ENCODE data around the gene CGRRF1. TPM values are rescaled to one million over a fixed set of nuclear protein-coding genes. Genes with fewer than 3 reads are reported as not detected.

The CGRRF1 gene
- total and polyA plus RNA-seq, 2 of the 13 experiments (the other 11 are each of a cell fraction or from before 2014, with no cell fraction given), result 16.8 to 18.2 TPM

- TF ChIP-seq, protein P1, sequence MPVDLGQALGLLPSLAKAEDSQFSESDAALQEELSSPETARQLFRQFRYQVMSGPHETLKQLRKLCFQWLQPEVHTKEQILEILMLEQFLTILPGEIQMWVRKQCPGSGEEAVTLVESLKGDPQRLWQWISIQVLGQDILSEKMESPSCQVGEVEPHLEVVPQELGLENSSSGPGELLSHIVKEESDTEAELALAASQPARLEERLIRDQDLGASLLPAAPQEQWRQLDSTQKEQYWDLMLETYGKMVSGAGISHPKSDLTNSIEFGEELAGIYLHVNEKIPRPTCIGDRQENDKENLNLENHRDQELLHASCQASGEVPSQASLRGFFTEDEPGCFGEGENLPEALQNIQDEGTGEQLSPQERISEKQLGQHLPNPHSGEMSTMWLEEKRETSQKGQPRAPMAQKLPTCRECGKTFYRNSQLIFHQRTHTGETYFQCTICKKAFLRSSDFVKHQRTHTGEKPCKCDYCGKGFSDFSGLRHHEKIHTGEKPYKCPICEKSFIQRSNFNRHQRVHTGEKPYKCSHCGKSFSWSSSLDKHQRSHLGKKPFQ (CRISPR knock-in tag; IDR thresholded peaks at IDR 0.05; ENCODE audit: insufficient replicate concordance), result no peak
These were observed 71.2 kb downstream of the CGRRF1 start (continued) for GRCh38 chr14:54580933-54581332.

- H3K27me3 ChIP-seq (ENCODE audit: control insufficient read depth in 1 of 2, insufficient read depth in 2 of 2, low read length in 2 of 2), result no peaks in the 10 kb centered on the region
- no peak overlapping the region for H2AFZ ChIP-seq (ENCODE audit: low read length)
- no peak overlapping the region for H3K27ac ChIP-seq (ENCODE audit: extremely low read length, insufficient read depth, low read length)
- H3K4me3 ChIP-seq (replicated peaks in 1 of 3; ENCODE audit: insufficient read depth in 1 of 3, low read depth in 2 of 3, low read length in 3 of 3), result no peak overlapping the region
- H4K20me1 ChIP-seq (ENCODE audit: insufficient read depth, low read length), result peaks cover 53% of the 10 kb centered on the region
- ChIA-PET CTCF (ENCODE audit: low intra/inter-chr PET ratio, low total read pairs) (no interaction called here), POLR2A (interaction anchor here (1.6 to 1.7 kb wide), 2 partner anchors 9 to 17 kb away, joined by 4 read pairs; no protein-coding TSS in a partner anchor)
- peaks cover 41% of the 10 kb centered on the region for H3K4me1 ChIP-seq (ENCODE audit: insufficient read depth, low read length)
- 98% methylated on average over 7 of the region's 7 CpGs for WGBS (ENCODE audit: low lambda C conversion rate)
- BruUV-seq (replicated peaks), result no TSS peak
- FAIRE-seq (no peak), ATAC-seq (no peak), DNase-seq (ENCODE audit: low spot score) (no peak)
- intact Hi-C loops (cut with micrococcal nuclease; ENCODE audit: unreplicated experiment), result no loop called here
- H3K36me3 ChIP-seq (replicated peaks in 1 of 2; ENCODE audit: control insufficient read depth in 1 of 2, insufficient read depth in 2 of 2, low read length in 2 of 2), result peaks cover 5 to 25% of the 10 kb centered on the region in 2 experiments; a peak in 4 of 5 replicates
- in situ Hi-C loops (cut with HindIII; ENCODE audit: extremely low pct_ligation_motif_present, low pct_unique_long_range_greater_than_20kb), result no loop called here
- no peak overlapping the region for H3K9ac ChIP-seq (ENCODE audit: insufficient read depth, low read depth, low read length)
- H3K79me2 ChIP-seq (ENCODE audit: insufficient read depth, low read length), result peaks cover 83% of the 10 kb centered on the region
- H3K4me2 ChIP-seq (ENCODE audit: low read depth, low read length), result no peak overlapping the region
- no peaks in the 10 kb centered on the region for H3K9me3 ChIP-seq (ENCODE audit: low read length)
- TF ChIP-seq NR2C2 (CRISPR knock-in tag; IDR thresholded peaks at IDR 0.05; ENCODE audit: borderline replicate concordance), result no peak
- TF ChIP-seq MED13 (CRISPR knock-in tag; IDR thresholded peaks at IDR 0.05), result no peak
- TF ChIP-seq, protein P2, sequence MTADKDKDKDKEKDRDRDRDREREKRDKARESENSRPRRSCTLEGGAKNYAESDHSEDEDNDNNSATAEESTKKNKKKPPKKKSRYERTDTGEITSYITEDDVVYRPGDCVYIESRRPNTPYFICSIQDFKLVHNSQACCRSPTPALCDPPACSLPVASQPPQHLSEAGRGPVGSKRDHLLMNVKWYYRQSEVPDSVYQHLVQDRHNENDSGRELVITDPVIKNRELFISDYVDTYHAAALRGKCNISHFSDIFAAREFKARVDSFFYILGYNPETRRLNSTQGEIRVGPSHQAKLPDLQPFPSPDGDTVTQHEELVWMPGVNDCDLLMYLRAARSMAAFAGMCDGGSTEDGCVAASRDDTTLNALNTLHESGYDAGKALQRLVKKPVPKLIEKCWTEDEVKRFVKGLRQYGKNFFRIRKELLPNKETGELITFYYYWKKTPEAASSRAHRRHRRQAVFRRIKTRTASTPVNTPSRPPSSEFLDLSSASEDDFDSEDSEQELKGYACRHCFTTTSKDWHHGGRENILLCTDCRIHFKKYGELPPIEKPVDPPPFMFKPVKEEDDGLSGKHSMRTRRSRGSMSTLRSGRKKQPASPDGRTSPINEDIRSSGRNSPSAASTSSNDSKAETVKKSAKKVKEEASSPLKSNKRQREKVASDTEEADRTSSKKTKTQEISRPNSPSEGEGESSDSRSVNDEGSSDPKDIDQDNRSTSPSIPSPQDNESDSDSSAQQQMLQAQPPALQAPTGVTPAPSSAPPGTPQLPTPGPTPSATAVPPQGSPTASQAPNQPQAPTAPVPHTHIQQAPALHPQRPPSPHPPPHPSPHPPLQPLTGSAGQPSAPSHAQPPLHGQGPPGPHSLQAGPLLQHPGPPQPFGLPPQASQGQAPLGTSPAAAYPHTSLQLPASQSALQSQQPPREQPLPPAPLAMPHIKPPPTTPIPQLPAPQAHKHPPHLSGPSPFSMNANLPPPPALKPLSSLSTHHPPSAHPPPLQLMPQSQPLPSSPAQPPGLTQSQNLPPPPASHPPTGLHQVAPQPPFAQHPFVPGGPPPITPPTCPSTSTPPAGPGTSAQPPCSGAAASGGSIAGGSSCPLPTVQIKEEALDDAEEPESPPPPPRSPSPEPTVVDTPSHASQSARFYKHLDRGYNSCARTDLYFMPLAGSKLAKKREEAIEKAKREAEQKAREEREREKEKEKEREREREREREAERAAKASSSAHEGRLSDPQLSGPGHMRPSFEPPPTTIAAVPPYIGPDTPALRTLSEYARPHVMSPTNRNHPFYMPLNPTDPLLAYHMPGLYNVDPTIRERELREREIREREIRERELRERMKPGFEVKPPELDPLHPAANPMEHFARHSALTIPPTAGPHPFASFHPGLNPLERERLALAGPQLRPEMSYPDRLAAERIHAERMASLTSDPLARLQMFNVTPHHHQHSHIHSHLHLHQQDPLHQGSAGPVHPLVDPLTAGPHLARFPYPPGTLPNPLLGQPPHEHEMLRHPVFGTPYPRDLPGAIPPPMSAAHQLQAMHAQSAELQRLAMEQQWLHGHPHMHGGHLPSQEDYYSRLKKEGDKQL (CRISPR knock-in tag; IDR thresholded peaks at IDR 0.05; ENCODE audit: low read depth), result no peak
- no peak for TF ChIP-seq ZNF180 (CRISPR knock-in tag; IDR thresholded peaks at IDR 0.05; ENCODE audit: borderline replicate concordance, low read depth)
- no peak for TF ChIP-seq SP4 (CRISPR knock-in tag; IDR thresholded peaks at IDR 0.05)
- no peak for TF ChIP-seq HOXA7 (CRISPR knock-in tag; IDR thresholded peaks at IDR 0.05)
- no peak for TF ChIP-seq ZNF672 (CRISPR knock-in tag; IDR thresholded peaks at IDR 0.05)
- no peak for TF ChIP-seq MYC (CRISPR knock-in tag; IDR thresholded peaks at IDR 0.05; ENCODE audit: borderline replicate concordance)
- TF ChIP-seq ZNF773 (CRISPR knock-in tag; IDR thresholded peaks at IDR 0.05; ENCODE audit: borderline replicate concordance), result no peak
- no peak for TF ChIP-seq HDAC2 (CRISPR knock-in tag; IDR thresholded peaks at IDR 0.05)
- no peak for TF ChIP-seq GLI4 (CRISPR knock-in tag; IDR thresholded peaks at IDR 0.05; ENCODE audit: borderline replicate concordance)
- no peak for TF ChIP-seq ZNF207 (IDR thresholded peaks at IDR 0.05; ENCODE audit: borderline replicate concordance)
- TF ChIP-seq, protein P3, sequence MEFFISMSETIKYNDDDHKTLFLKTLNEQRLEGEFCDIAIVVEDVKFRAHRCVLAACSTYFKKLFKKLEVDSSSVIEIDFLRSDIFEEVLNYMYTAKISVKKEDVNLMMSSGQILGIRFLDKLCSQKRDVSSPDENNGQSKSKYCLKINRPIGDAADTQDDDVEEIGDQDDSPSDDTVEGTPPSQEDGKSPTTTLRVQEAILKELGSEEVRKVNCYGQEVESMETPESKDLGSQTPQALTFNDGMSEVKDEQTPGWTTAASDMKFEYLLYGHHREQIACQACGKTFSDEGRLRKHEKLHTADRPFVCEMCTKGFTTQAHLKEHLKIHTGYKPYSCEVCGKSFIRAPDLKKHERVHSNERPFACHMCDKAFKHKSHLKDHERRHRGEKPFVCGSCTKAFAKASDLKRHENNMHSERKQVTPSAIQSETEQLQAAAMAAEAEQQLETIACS (CRISPR knock-in tag; IDR thresholded peaks at IDR 0.05), result no peak
- no peak for TF ChIP-seq ZNF431 (CRISPR knock-in tag; IDR thresholded peaks at IDR 0.05; ENCODE audit: borderline replicate concordance, low read depth)
These were observed 72.6 kb downstream of the CGRRF1 start for GRCh38 chr14:54582334-54582733.

Data from HepG2 (cell line).